WTC11 (cell line): ENCODE results near the gene RLN3. TPM values are rescaled to one million over a fixed set of nuclear protein-coding genes. Genes with fewer than 3 reads are reported as not detected.

Experiments
- ATAC-seq: fragments of 200-7000 bp; cut with Tn5 transposase; 2 replicates; pipeline ENCODE4 v1.10.0; 2021; ENCODE audit warnings: mild to moderate bottlenecking, moderate library complexity
- CTCF ChIA-PET: fragments of 300-600 bp; sonication (Branson Sonifier 250); formaldehyde crosslinking; loops from one replicate; lab custom pipeline; 2021; ENCODE audit warnings: antibody characterized with exemption; lab: Charles Lee
- POLR2A ChIA-PET: fragments of 350-600 bp; sonication (Branson Sonifier 250); formaldehyde crosslinking; loops from one replicate; lab custom pipeline; 2021; ENCODE audit warnings: antibody characterized with exemption; lab: Charles Lee
- DNase-seq: peaks from one replicate; pipeline ENCODE4 v3.0.0; 2021; ENCODE audit warnings: low spot score
- H3K27ac Mint-ChIP-seq: 2 replicates; pipeline ENCODE4 v1.8.0; 2021; ENCODE audit warnings: mixed read lengths
- H3K27me3 Mint-ChIP-seq: 2 replicates; pipeline ENCODE4 v1.8.0; 2021; ENCODE audit warnings: low read depth, mild to moderate bottlenecking, moderate library complexity, mixed read lengths
- H3K36me3 Mint-ChIP-seq: 2 replicates; pipeline ENCODE4 v1.8.0; 2021; ENCODE audit warnings: mixed read lengths
- H3K4me1 Mint-ChIP-seq: 2 replicates; pipeline ENCODE4 v1.8.0; 2022; ENCODE audit warnings: mixed read lengths
- H3K4me3 Mint-ChIP-seq: 2 replicates; pipeline ENCODE4 v1.8.0; 2021; ENCODE audit warnings: mild to moderate bottlenecking, moderate library complexity, mixed read lengths
- H3K9me3 Mint-ChIP-seq: 2 replicates; pipeline ENCODE4 v1.8.0; 2021; ENCODE audit warnings: mixed read lengths
- ELF4 ChIP-seq: sonication (generic); formaldehyde crosslinking; IDR thresholded peaks from 2 replicates; pipeline ENCODE4 v1.8.1; 2022; ENCODE audit warnings: low read depth, mild to moderate bottlenecking, moderate library complexity, missing genetic modification reagents
- FOXJ3 ChIP-seq: sonication (generic); formaldehyde crosslinking; IDR thresholded peaks from 2 replicates; pipeline ENCODE4 v1.9.0; 2021; ENCODE audit warnings: missing genetic modification reagents, mild to moderate bottlenecking, borderline replicate concordance
- MYBL2 ChIP-seq: sonication (generic); formaldehyde crosslinking; IDR thresholded peaks from 2 replicates; pipeline ENCODE4 v1.8.1; 2023; ENCODE audit warnings: mild to moderate bottlenecking, moderate library complexity, missing genetic modification reagents
- SMAD4 ChIP-seq: sonication (generic); formaldehyde crosslinking; IDR thresholded peaks from 2 replicates; pipeline ENCODE4 v1.8.0; 2022; ENCODE audit warnings: mild to moderate bottlenecking, missing genetic modification reagents
- SOX15 ChIP-seq: fragments of 250-450 bp; sonication (Bioruptor Pico); IDR thresholded peaks from 2 replicates; pipeline ENCODE4 v1.9.0; 2021; ENCODE audit warnings: mild to moderate bottlenecking
- ZNF281 ChIP-seq: sonication (generic); formaldehyde crosslinking; IDR thresholded peaks from 2 replicates; pipeline ENCODE4 v1.8.0; 2023; ENCODE audit warnings: mild to moderate bottlenecking, missing genetic modification reagents
- ZNF396 ChIP-seq: fragments of 250-450 bp; sonication (Bioruptor Pico); IDR thresholded peaks from 2 replicates; pipeline ENCODE4 v1.8.0; 2021; ENCODE audit warnings: mild to moderate bottlenecking, moderate library complexity, borderline replicate concordance
- ZNF416 ChIP-seq: fragments of 250-450 bp; sonication (Bioruptor Pico); IDR thresholded peaks from 2 replicates; pipeline ENCODE4 v1.9.0; 2021; ENCODE audit warnings: mild to moderate bottlenecking, inconsistent platforms
- total RNA-seq: library from RNA; stranded (reverse); gene quantifications from 3 replicates; pipeline ENCODE4 v1.2.3, GENCODE V29; 2021
- TF ChIP-seq, protein P1 (sequence below): sonication (generic); formaldehyde crosslinking; IDR thresholded peaks from 2 replicates; pipeline ENCODE4 v1.8.0; 2022; ENCODE audit warnings: missing genetic modification reagents
- TF ChIP-seq, protein P2 (sequence below): sonication (generic); formaldehyde crosslinking; IDR thresholded peaks from 2 replicates; pipeline ENCODE4 v1.8.1; 2023; ENCODE audit warnings: mild to moderate bottlenecking, missing genetic modification reagents, borderline replicate concordance
- TF ChIP-seq, protein P3 (sequence below): fragments of 250-450 bp; sonication (Bioruptor Pico); conservative IDR thresholded peaks from 2 replicates; pipeline ENCODE4 v1.9.0; 2021; ENCODE audit warnings: mild to moderate bottlenecking
- TF ChIP-seq, protein P4 (sequence below): sonication (generic); formaldehyde crosslinking; IDR thresholded peaks from 2 replicates; pipeline ENCODE4 v1.8.1; 2023; ENCODE audit warnings: mild to moderate bottlenecking, missing genetic modification reagents, moderate library complexity
- TF ChIP-seq, protein P5 (sequence below): sonication (generic); formaldehyde crosslinking; IDR thresholded peaks from 2 replicates; pipeline ENCODE4 v1.8.1; 2022; ENCODE audit warnings: missing genetic modification reagents, borderline replicate concordance

RLN3 gene
- total RNA-seq, 1 experiment from 2014 or later: not detected

DNA sequence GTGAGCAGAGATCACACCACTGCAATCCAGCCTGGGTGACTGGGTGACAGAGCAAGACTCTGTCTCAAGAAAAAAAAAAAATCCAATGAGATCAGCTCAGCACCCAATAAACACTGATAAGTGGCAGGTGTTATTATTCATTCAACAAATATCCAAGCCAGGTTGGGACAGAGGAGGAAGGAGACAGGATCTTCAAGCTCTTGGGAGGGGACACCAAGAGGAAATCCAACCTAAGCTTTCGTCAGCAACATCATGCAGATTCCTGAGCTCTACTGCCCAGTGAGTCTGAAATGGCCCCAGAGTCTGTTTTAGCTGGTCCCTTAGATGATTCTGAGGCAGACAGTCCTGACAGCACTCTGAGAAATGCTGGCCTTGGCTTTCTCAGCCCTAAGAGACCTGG is 29.5 kb upstream of the RLN3 start (continued):
- TF ChIP-seq, protein P1, sequence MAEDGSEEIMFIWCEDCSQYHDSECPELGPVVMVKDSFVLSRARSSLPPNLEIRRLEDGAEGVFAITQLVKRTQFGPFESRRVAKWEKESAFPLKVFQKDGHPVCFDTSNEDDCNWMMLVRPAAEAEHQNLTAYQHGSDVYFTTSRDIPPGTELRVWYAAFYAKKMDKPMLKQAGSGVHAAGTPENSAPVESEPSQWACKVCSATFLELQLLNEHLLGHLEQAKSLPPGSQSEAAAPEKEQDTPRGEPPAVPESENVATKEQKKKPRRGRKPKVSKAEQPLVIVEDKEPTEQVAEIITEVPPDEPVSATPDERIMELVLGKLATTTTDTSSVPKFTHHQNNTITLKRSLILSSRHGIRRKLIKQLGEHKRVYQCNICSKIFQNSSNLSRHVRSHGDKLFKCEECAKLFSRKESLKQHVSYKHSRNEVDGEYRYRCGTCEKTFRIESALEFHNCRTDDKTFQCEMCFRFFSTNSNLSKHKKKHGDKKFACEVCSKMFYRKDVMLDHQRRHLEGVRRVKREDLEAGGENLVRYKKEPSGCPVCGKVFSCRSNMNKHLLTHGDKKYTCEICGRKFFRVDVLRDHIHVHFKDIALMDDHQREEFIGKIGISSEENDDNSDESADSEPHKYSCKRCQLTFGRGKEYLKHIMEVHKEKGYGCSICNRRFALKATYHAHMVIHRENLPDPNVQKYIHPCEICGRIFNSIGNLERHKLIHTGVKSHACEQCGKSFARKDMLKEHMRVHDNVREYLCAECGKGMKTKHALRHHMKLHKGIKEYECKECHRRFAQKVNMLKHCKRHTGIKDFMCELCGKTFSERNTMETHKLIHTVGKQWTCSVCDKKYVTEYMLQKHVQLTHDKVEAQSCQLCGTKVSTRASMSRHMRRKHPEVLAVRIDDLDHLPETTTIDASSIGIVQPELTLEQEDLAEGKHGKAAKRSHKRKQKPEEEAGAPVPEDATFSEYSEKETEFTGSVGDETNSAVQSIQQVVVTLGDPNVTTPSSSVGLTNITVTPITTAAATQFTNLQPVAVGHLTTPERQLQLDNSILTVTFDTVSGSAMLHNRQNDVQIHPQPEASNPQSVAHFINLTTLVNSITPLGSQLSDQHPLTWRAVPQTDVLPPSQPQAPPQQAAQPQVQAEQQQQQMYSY (CRISPR knock-in tag): no peak
- no peak for TF ChIP-seq MYBL2 (CRISPR knock-in tag)
- TF ChIP-seq, protein P2, sequence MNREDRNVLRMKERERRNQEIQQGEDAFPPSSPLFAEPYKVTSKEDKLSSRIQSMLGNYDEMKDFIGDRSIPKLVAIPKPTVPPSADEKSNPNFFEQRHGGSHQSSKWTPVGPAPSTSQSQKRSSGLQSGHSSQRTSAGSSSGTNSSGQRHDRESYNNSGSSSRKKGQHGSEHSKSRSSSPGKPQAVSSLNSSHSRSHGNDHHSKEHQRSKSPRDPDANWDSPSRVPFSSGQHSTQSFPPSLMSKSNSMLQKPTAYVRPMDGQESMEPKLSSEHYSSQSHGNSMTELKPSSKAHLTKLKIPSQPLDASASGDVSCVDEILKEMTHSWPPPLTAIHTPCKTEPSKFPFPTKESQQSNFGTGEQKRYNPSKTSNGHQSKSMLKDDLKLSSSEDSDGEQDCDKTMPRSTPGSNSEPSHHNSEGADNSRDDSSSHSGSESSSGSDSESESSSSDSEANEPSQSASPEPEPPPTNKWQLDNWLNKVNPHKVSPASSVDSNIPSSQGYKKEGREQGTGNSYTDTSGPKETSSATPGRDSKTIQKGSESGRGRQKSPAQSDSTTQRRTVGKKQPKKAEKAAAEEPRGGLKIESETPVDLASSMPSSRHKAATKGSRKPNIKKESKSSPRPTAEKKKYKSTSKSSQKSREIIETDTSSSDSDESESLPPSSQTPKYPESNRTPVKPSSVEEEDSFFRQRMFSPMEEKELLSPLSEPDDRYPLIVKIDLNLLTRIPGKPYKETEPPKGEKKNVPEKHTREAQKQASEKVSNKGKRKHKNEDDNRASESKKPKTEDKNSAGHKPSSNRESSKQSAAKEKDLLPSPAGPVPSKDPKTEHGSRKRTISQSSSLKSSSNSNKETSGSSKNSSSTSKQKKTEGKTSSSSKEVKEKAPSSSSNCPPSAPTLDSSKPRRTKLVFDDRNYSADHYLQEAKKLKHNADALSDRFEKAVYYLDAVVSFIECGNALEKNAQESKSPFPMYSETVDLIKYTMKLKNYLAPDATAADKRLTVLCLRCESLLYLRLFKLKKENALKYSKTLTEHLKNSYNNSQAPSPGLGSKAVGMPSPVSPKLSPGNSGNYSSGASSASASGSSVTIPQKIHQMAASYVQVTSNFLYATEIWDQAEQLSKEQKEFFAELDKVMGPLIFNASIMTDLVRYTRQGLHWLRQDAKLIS: no peak

DNA sequence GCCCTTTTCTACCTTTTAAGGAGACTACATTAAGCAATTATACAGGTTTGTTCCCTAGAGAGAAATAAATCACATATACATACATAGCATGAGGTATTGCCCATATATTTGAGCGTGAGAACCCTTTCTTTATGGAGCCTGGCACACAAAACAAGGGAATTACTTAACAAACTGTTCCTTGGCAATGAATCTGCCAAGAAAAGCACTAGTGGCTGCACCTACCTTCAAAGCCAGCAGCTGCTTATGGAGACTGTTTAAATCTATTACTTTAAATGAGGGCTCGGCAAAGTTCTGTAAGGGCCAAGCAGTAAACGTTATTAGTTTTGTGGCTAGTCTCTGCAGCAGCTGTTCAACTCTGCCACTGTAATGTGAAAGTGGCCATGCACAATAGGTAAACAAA is 28.9 kb upstream of the RLN3 start:
- peaks cover 8% of the 10 kb centered on the region for H3K4me1 Mint-ChIP-seq
- peaks cover 31% of the 10 kb centered on the region for H3K36me3 Mint-ChIP-seq
- no peak for TF ChIP-seq SMAD4 (CRISPR knock-in tag)
- TF ChIP-seq ZNF416 (CRISPR knock-in tag): no peak
- TF ChIP-seq ELF4 (CRISPR knock-in tag): no peak
- H3K4me3 Mint-ChIP-seq: no peak overlapping the region
- POLR2A ChIA-PET: no interaction called here
- H3K27me3 Mint-ChIP-seq: no peaks in the 10 kb centered on the region
- H3K9me3 Mint-ChIP-seq: peaks cover 11% of the 10 kb centered on the region
- CTCF ChIA-PET: no interaction called here
- no peak overlapping the region for H3K27ac Mint-ChIP-seq
- DNase-seq: no peak
- no peak for ATAC-seq

DNA sequence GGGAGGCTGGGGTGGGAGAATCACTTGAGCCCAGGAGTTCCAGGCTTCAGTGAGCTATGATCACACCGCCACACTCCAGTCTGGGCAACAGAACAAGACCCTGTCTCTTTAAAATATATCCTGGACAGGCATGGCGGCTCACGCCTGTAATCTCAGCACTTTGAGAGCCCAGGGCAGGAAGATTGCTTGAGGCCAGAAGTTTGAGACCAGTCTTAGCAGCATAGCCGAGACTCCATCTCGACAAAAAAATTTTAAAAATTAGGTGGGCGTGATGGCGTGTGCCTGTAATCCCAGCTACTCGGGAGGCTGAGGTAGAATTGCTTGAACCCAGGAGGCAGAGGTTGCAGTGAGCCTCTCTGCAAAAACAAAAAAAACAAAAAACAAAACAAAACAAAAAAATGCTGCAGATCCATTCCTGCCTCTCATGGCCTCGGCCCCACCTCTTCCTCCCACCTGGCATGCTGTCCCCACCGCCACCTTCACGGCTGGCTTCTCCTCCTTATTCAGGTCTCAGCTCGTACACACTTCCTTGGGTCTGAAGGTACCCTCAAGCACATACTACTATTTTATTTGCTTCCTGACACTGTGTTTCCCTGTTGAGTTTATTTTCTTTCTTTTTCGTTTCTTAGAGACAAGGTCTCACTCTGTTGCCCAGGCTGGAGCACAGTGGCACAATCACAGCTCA is 27.1 kb upstream of the RLN3 start:
- Mint-ChIP-seq H3K27ac (no peak overlapping the region), H3K4me1 (peaks cover 19% of the 10 kb centered on the region), H3K27me3 (no peaks in the 10 kb centered on the region), H3K36me3 (peaks cover 31% of the 10 kb centered on the region), H3K4me3 (no peak overlapping the region), H3K9me3 (peaks cover 11% of the 10 kb centered on the region)
- DNase-seq: no peak
- no peak for ATAC-seq
- POLR2A ChIA-PET: no interaction called here
- CTCF ChIA-PET: interaction anchor here (1.5 kb wide), 1 partner anchor 58 kb away, joined by 3 read pairs; no protein-coding TSS in a partner anchor
- TF ChIP-seq ZNF396 (CRISPR knock-in tag) (no peak), ZNF281 (CRISPR knock-in tag) (no peak), MYBL2 (CRISPR knock-in tag) (no peak), SOX15 (CRISPR knock-in tag) (no peak), FOXJ3 (CRISPR knock-in tag) (no peak)
- TF ChIP-seq, protein P3, sequence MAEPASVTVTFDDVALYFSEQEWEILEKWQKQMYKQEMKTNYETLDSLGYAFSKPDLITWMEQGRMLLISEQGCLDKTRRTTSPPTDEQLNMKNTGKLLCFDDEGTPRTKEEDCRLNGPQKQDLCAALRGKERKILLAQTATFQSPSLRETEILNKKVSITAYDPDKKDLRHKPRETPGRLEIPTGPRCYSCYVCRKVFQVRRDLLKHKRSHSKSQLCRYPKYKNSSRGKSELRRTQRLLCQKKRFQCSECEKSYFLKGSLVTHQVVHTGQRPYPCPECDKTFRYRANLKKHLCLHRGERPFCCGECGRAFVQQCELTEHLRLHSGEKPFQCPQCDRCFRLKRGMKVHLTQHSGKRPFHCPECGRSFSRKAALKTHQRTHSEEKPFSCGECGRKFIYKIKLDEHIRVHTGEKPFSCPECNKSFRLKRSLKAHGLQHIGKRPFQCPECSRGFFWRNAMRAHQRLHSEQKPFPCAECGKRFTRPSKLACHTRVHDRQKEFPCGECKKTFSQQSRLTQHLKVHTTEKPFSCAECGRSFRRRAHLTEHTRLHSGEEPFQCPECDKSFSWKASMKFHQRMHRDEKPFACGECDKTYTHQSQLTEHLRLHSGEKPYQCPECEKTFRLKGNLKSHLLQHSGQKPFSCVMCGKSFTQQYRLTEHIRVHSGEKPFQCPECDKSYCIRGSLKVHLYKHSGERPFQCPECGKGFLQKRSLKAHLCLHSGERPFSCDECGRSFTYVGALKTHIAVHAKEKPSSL (CRISPR knock-in tag): no peak
- TF ChIP-seq, protein P4, sequence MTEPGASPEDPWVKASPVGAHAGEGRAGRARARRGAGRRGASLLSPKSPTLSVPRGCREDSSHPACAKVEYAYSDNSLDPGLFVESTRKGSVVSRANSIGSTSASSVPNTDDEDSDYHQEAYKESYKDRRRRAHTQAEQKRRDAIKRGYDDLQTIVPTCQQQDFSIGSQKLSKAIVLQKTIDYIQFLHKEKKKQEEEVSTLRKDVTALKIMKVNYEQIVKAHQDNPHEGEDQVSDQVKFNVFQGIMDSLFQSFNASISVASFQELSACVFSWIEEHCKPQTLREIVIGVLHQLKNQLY: no peak
- TF ChIP-seq, protein P5, sequence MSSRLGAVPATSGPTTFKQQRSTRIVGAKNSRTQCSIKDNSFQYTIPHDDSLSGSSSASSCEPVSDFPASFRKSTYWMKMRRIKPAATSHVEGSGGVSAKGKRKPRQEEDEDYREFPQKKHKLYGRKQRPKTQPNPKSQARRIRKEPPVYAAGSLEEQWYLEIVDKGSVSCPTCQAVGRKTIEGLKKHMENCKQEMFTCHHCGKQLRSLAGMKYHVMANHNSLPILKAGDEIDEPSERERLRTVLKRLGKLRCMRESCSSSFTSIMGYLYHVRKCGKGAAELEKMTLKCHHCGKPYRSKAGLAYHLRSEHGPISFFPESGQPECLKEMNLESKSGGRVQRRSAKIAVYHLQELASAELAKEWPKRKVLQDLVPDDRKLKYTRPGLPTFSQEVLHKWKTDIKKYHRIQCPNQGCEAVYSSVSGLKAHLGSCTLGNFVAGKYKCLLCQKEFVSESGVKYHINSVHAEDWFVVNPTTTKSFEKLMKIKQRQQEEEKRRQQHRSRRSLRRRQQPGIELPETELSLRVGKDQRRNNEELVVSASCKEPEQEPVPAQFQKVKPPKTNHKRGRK: no peak
